H9 (cell line): ENCODE data around the gene DNASE1L2. TPM values are rescaled to one million over a fixed set of nuclear protein-coding genes. Genes with fewer than 3 reads are reported as not detected.
A peak's percentile ranks its signal among the peaks of the same experiment; 100 is the strongest.

ENCODE experiments used
- DNase-seq: peaks from one replicate; pipeline ENCODE4 v3.0.0-alpha.2; 2017
- H2AFZ ChIP-seq: one replicate; pipeline ENCODE4 v1.6.1; 2013; ENCODE audit warnings: mild to moderate bottlenecking, low read length, control low read depth, moderate library complexity
- H2AK5ac ChIP-seq: 2 replicates; pipeline ENCODE4 v1.6.1; 2013; ENCODE audit warnings: low read length, control low read depth, mixed read lengths; ENCODE audit not compliant: insufficient read length
- H2BK120ac ChIP-seq: one replicate; pipeline ENCODE4 v1.6.1; 2013; ENCODE audit warnings: low read depth, mild to moderate bottlenecking, low read length, control low read depth, inconsistent platforms; ENCODE audit not compliant: poor library complexity, severe bottlenecking
- H2BK12ac ChIP-seq: 2 replicates; pipeline ENCODE4 v1.6.1; 2013; ENCODE audit warnings: low read length, control low read depth, mixed read lengths, low read depth; ENCODE audit not compliant: insufficient read length
- H2BK15ac ChIP-seq: 2 replicates; pipeline ENCODE4 v1.6.1; 2013; ENCODE audit warnings: low read depth, low read length, control low read depth
- H2BK20ac ChIP-seq: one replicate; pipeline ENCODE4 v1.6.1; 2013; ENCODE audit warnings: low read depth, mild to moderate bottlenecking, low read length, control low read depth, inconsistent platforms; ENCODE audit not compliant: poor library complexity, severe bottlenecking
- H2BK5ac ChIP-seq: 2 replicates; pipeline ENCODE4 v1.6.1; 2013; ENCODE audit warnings: low read length, control low read depth, mixed read lengths; ENCODE audit not compliant: insufficient read length
- H3K14ac ChIP-seq: 2 replicates; pipeline ENCODE4 v1.6.1; 2013; ENCODE audit warnings: low read length, control low read depth; ENCODE audit not compliant: insufficient read depth
- H3K18ac ChIP-seq: 2 replicates; pipeline ENCODE4 v1.6.1; 2013; ENCODE audit warnings: low read depth, mild to moderate bottlenecking, mixed read lengths, low read length, control low read depth; ENCODE audit not compliant: insufficient read length
- H3K23ac ChIP-seq: 2 replicates; pipeline ENCODE4 v1.6.1; 2013; ENCODE audit warnings: low read length, control low read depth, mixed read lengths, low read depth; ENCODE audit not compliant: insufficient read length
- H3K23me2 ChIP-seq: 2 replicates; pipeline ENCODE4 v1.6.1; 2013; ENCODE audit warnings: low read depth, mild to moderate bottlenecking, mixed read lengths, low read length, control low read depth; ENCODE audit not compliant: insufficient read length, poor library complexity, severe bottlenecking
- H3K27ac ChIP-seq: 2 replicates; pipeline ENCODE4 v1.5.1; 2013; ENCODE audit warnings: low read length, control low read depth, mixed read lengths, low read depth; ENCODE audit not compliant: insufficient read length
- H3K27me3 ChIP-seq: 2 replicates; pipeline ENCODE4 v1.6.1; 2013; ENCODE audit warnings: low read length, control low read depth, inconsistent platforms; ENCODE audit not compliant: insufficient read depth
- H3K4ac ChIP-seq: 2 replicates; pipeline ENCODE4 v1.6.1; 2013; ENCODE audit warnings: low read depth, mild to moderate bottlenecking, control low read depth, inconsistent platforms, low read length, moderate library complexity
- H3K4me1 ChIP-seq: 2 replicates; pipeline ENCODE4 v1.6.1; 2013; ENCODE audit warnings: low read length, control low read depth, inconsistent platforms; ENCODE audit not compliant: insufficient read depth
- H3K4me2 ChIP-seq: 2 replicates; pipeline ENCODE4 v1.6.1; 2013; ENCODE audit warnings: low read length, control low read depth, mixed read lengths; ENCODE audit not compliant: insufficient read length, insufficient read depth
- H3K56ac ChIP-seq: 2 replicates; pipeline ENCODE4 v1.6.1; 2013; ENCODE audit warnings: low read depth, mild to moderate bottlenecking, mixed read lengths, low read length, control low read depth; ENCODE audit not compliant: insufficient read length
- H3K79me1 ChIP-seq: 2 replicates; pipeline ENCODE4 v1.6.1; 2013; ENCODE audit warnings: low read depth, mild to moderate bottlenecking, moderate library complexity, low read length, control low read depth, inconsistent platforms; ENCODE audit not compliant: insufficient read depth, poor library complexity, severe bottlenecking
- H3K79me2 ChIP-seq: 2 replicates; pipeline ENCODE4 v1.6.1; 2013; ENCODE audit warnings: low read length, control low read depth, inconsistent platforms; ENCODE audit not compliant: insufficient read depth
- H3K9ac ChIP-seq: 2 replicates; pipeline ENCODE4 v1.6.1; 2013; ENCODE audit warnings: low read length, control low read depth, mixed read lengths; ENCODE audit not compliant: insufficient read length; ENCODE audit errors: extremely low read depth
- H3K9me3 ChIP-seq: one replicate; pipeline ENCODE4 v1.6.1; 2013; ENCODE audit warnings: low read depth, low read length, inconsistent platforms; ENCODE audit not compliant: control insufficient read depth
- H3T11ph ChIP-seq: one replicate; pipeline ENCODE4 v1.6.1; 2013; ENCODE audit warnings: mild to moderate bottlenecking, low read length, control low read depth, inconsistent platforms
- H4K20me1 ChIP-seq: one replicate; pipeline ENCODE4 v1.6.1; 2013; ENCODE audit not compliant: control insufficient read depth, insufficient read length, insufficient read depth
- H4K5ac ChIP-seq: 2 replicates; pipeline ENCODE4 v1.6.1; 2013; ENCODE audit warnings: low read depth, mild to moderate bottlenecking, mixed read lengths, low read length, control low read depth; ENCODE audit not compliant: insufficient read length
- H4K8ac ChIP-seq: replicated peaks from 2 replicates; pipeline ENCODE4 v1.6.1; 2013; ENCODE audit warnings: low read length, control low read depth, mixed read lengths, low read depth; ENCODE audit not compliant: insufficient read length
- H4K91ac ChIP-seq: 2 replicates; pipeline ENCODE4 v1.6.1; 2013; ENCODE audit warnings: low read depth, mild to moderate bottlenecking, moderate library complexity, mixed read lengths, low read length, control low read depth; ENCODE audit not compliant: insufficient read length
- H3K27ac Mint-ChIP-seq, 3 experiments: 2 replicates in 2 of 3; 3 replicates in 1 of 3; pipeline ENCODE4 v1.8.0; 2020 to 2021; ENCODE audit warnings: mixed read lengths in 3 of 3, mild to moderate bottlenecking in 1 of 3, moderate library complexity in 1 of 3
- H3K27me3 Mint-ChIP-seq: 2 replicates; pipeline ENCODE4 v1.8.0; 2021; ENCODE audit warnings: low read depth, mild to moderate bottlenecking, moderate library complexity, mixed read lengths
- H3K36me3 Mint-ChIP-seq, 3 experiments: 2 replicates in 2 of 3; 3 replicates in 1 of 3; pipeline ENCODE4 v1.8.0; 2020 to 2021; ENCODE audit warnings: low read depth in 3 of 3, mixed read lengths in 3 of 3; ENCODE audit not compliant: insufficient read depth in 1 of 3
- H3K4me1 Mint-ChIP-seq, 2 experiments: 2 replicates each; pipeline ENCODE4 v1.8.0; 2020; ENCODE audit warnings: mixed read lengths in 2 of 2
- H3K4me3 Mint-ChIP-seq, 2 experiments: 2 replicates in 1 of 2; 3 replicates in 1 of 2; pipeline ENCODE4 v1.8.0; 2020 to 2021; ENCODE audit warnings: mild to moderate bottlenecking in 2 of 2, mixed read lengths in 2 of 2, moderate library complexity in 1 of 2
- H3K9me3 Mint-ChIP-seq, 2 experiments: 2 replicates in 1 of 2; 3 replicates in 1 of 2; pipeline ENCODE4 v1.8.0; 2020; ENCODE audit warnings: mild to moderate bottlenecking in 2 of 2, mixed read lengths in 2 of 2, moderate library complexity in 1 of 2
- CTCF ChIP-seq: fragments of 200-600 bp; sonication (generic); conservative IDR thresholded peaks from 3 replicates; pipeline ENCODE4 v1.8.0; 2021; ENCODE audit warnings: antibody characterized with exemption, mild to moderate bottlenecking
- WGBS: extraction: QIAGEN DNeasy Blood & Tissue Kit; methylation state at CpG from one replicate; pipeline ENCODE4 v1.1.7; 2013; ENCODE audit warnings: missing lambda C conversion rate, low lambda C conversion rate, mixed read lengths; ENCODE audit not compliant: insufficient read length; ENCODE audit errors: extremely low coverage; 5-methylcytosine and 5-hydroxymethylcytosine counted together
- microRNA-seq: library from miRNA; unstranded; fragments of <30 nt; microRNA quantifications from one replicate; pipeline ENCODE4, GENCODE V29; 2020; ENCODE audit warnings: borderline microRNAs expressed
- total RNA-seq: library from RNA; stranded (reverse); gene quantifications from 2 replicates; pipeline ENCODE4 v1.2.1, GENCODE V29; 2021

DNASE1L2 gene
- total RNA-seq, 1 experiment from 2014 or later = 2.5 TPM

DNA sequence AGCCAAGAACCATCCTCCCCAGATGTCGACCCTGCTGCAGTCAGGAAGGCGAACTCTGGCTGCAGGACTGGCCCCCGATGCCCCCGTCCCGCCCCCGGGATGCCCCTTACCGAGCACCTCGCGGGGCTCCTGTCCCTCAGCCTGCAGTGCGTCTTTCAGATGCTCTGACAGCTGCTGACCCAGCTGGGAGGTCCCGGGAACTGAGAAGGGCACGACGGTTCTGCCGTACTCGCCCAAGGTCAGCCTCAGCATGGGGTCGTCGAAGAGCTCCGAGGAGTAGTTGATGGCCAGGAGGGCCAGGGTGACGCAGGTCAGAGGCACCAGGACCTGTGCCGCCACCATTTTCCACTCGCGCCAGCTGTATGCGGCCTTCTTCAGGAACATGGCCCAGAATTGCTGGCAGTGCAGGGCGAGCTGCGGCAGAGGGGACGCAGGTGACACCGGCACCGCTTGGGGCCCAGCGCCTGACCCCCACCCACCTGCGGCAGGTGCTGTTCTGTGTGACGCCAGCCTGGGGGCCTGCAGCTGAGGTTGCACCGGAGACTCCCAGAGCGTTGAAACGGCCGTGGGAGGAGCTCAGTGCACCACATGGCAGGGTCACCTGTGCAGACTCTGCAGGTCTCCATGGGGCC lies 51.8 kb downstream of the DNASE1L2 start:
- no peak overlapping the region for H3K18ac ChIP-seq
- H4K91ac ChIP-seq = no peak overlapping the region
- no peak overlapping the region for H2BK15ac ChIP-seq
- no peak overlapping the region for H2AFZ ChIP-seq
- H2BK5ac ChIP-seq = no peak overlapping the region
- no peaks in the 10 kb centered on the region for H3K9me3 ChIP-seq
- no peak overlapping the region for H2BK120ac ChIP-seq
- no peaks in the 10 kb centered on the region for H3K79me2 ChIP-seq
- no peaks in the 10 kb centered on the region for H3K36me3 Mint-ChIP-seq
- H2BK20ac ChIP-seq = no peak overlapping the region
- H3K23me2 ChIP-seq = no peaks in the 10 kb centered on the region
- 0 out of 4 replicates have a peak, but pooled peaks cover 0 to 3% of the 10 kb centered on the region in 2 experiments for H3K4me1 Mint-ChIP-seq
- WGBS = no CpG with 5 or more reads among the region's 35 CpGs
- no peaks in the 10 kb centered on the region for H3K79me1 ChIP-seq
- no peak overlapping the region for H3K27ac Mint-ChIP-seq
- H3K4me3 Mint-ChIP-seq = no peak overlapping the region
- H2BK12ac ChIP-seq = no peak overlapping the region
- no peak overlapping the region for H3K4ac ChIP-seq
- H3K27me3 Mint-ChIP-seq = no peaks in the 10 kb centered on the region; the same call in 1 of the 2 replicates
- TF ChIP-seq CTCF = no peak
- no peak overlapping the region for H3K14ac ChIP-seq
- no peak overlapping the region for H3K23ac ChIP-seq
- H4K20me1 ChIP-seq = no peaks in the 10 kb centered on the region
- no peak overlapping the region for H2AK5ac ChIP-seq
- no peak overlapping the region for H3K27ac ChIP-seq
- H4K5ac ChIP-seq = no peak overlapping the region
- no peak overlapping the region for H3K9ac ChIP-seq
- DNase-seq = peak; percentile 21
- H3K4me2 ChIP-seq = no peak overlapping the region
- H3K56ac ChIP-seq = no peak overlapping the region
- no peak overlapping the region for H4K8ac ChIP-seq
- no peaks in the 10 kb centered on the region for H3K9me3 Mint-ChIP-seq
- H3K4me1 ChIP-seq = no peaks in the 10 kb centered on the region
- H3K27me3 ChIP-seq = no peaks in the 10 kb centered on the region
- H3T11ph ChIP-seq = no peak overlapping the region

Small RNA genes within 50 kb of the gene (microRNA-seq; reads per million reads assigned to microRNA genes)
- not detected for gene MIR3677
- not detected for gene MIR4717

Other genes with a start within 250 kb of the DNASE1L2 start
- 11.9 and 12.1 TPM in 2 replicates for gene SYNGR3, start 246.5 kb upstream of the DNASE1L2 start, total RNA-seq
- gene ZNF598, start 226.6 kb upstream of the DNASE1L2 start, total RNA-seq = 64.2 and 70.9 TPM in 2 replicates
- gene NPW, start 216.7 kb upstream of the DNASE1L2 start, total RNA-seq = 7.1 and 10.2 TPM in 2 replicates
- gene NHERF2, start 209.5 kb upstream of the DNASE1L2 start, total RNA-seq = 15.3 and 18.4 TPM in 2 replicates
- gene NTHL1, start 188.6 kb upstream of the DNASE1L2 start, total RNA-seq = 52.0 and 54.0 TPM in 2 replicates
- 122 and 125 TPM in 2 replicates for gene TSC2, start 188.5 kb upstream of the DNASE1L2 start, total RNA-seq
- 73.5 and 88.0 TPM in 2 replicates for gene PKD1, start 100.5 kb upstream of the DNASE1L2 start, total RNA-seq
- 2.4 and 3.0 TPM in 2 replicates for gene RAB26, start 87.8 kb upstream of the DNASE1L2 start, total RNA-seq
- gene TRAF7, start 80.7 kb upstream of the DNASE1L2 start, total RNA-seq = 105 and 108 TPM in 2 replicates
- 7.9 and 9.3 TPM in 2 replicates for gene CASKIN1, start 39.8 kb upstream of the DNASE1L2 start, total RNA-seq
- gene MLST8, start 31.0 kb upstream of the DNASE1L2 start, total RNA-seq = 74.5 and 75.9 TPM in 2 replicates
- gene BRICD5, start 25.6 kb upstream of the DNASE1L2 start, total RNA-seq = 10.8 and 11.9 TPM in 2 replicates
- gene PGP, start 21.6 kb upstream of the DNASE1L2 start, total RNA-seq = 37.4 and 38.3 TPM in 2 replicates
- gene E4F1, start 12.9 kb upstream of the DNASE1L2 start, total RNA-seq = 35.9 and 37.6 TPM in 2 replicates
- 90.0 and 95.4 TPM in 2 replicates for gene ECI1, start 15.1 kb downstream of the DNASE1L2 start, total RNA-seq
- gene RNPS1, start 31.7 kb downstream of the DNASE1L2 start, total RNA-seq = 384 and 394 TPM in 2 replicates
- 8.0 and 9.5 TPM in 2 replicates for gene ABCA3, start 104.3 kb downstream of the DNASE1L2 start, total RNA-seq
- gene CCNF, start 193.0 kb downstream of the DNASE1L2 start, total RNA-seq = 61.6 and 62.2 TPM in 2 replicates
- 40.7 and 45.4 TPM in 2 replicates for gene TEDC2, start 223.7 kb downstream of the DNASE1L2 start, total RNA-seq
- 1.3 TPM in 2 replicates for gene NTN3, start 234.9 kb downstream of the DNASE1L2 start, total RNA-seq
- 19.0 and 19.8 TPM in 2 replicates for gene TBC1D24, start 238.7 kb downstream of the DNASE1L2 start, total RNA-seq